Measurements from ENCODE around the gene FMN1. TPM values are rescaled to one million over a fixed set of nuclear protein-coding genes. Genes with fewer than 3 reads are reported as not detected.

FMN1 gene
- total RNA-seq, 1 donor from 2014 or later: 20.1 TPM

GRCh38 chr15:33046329-33046728 is 148.2 kb downstream of the FMN1 start:
- intact Hi-C loops (cut with DNase I): no loop called here
- Histone ChIP-seq H3K27ac (no peak overlapping the region), H3K4me3 (no peak overlapping the region), H3K36me3 (no peaks in the 10 kb centered on the region), H3K9me3 (no peaks in the 10 kb centered on the region), H3K27me3 (no peaks in the 10 kb centered on the region), H3K4me1 (no peaks in the 10 kb centered on the region)
- no peak for TF ChIP-seq POLR2AphosphoS5 (IDR thresholded peaks at IDR 0.05; ENCODE audit: insufficient read depth in 1 of 2, low read depth in 1 of 2)
- no peak for TF ChIP-seq POLR2A (IDR thresholded peaks at IDR 0.05)
- TF ChIP-seq, protein P1, sequence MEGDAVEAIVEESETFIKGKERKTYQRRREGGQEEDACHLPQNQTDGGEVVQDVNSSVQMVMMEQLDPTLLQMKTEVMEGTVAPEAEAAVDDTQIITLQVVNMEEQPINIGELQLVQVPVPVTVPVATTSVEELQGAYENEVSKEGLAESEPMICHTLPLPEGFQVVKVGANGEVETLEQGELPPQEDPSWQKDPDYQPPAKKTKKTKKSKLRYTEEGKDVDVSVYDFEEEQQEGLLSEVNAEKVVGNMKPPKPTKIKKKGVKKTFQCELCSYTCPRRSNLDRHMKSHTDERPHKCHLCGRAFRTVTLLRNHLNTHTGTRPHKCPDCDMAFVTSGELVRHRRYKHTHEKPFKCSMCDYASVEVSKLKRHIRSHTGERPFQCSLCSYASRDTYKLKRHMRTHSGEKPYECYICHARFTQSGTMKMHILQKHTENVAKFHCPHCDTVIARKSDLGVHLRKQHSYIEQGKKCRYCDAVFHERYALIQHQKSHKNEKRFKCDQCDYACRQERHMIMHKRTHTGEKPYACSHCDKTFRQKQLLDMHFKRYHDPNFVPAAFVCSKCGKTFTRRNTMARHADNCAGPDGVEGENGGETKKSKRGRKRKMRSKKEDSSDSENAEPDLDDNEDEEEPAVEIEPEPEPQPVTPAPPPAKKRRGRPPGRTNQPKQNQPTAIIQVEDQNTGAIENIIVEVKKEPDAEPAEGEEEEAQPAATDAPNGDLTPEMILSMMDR (IDR thresholded peaks at IDR 0.05): no peak
- DNase-seq (ENCODE audit: extremely low spot score in 2 of 2): no peak

- Histone ChIP-seq H3K27me3 (no peaks in the 10 kb centered on the region), H3K27ac (no peak overlapping the region), H3K36me3 (no peaks in the 10 kb centered on the region), H3K4me3 (no peak overlapping the region), H3K9me3 (no peaks in the 10 kb centered on the region), H3K4me1 (no peaks in the 10 kb centered on the region)
- TF ChIP-seq, protein P1 (IDR thresholded peaks at IDR 0.05): no peak
- TF ChIP-seq POLR2AphosphoS5 (IDR thresholded peaks at IDR 0.05; ENCODE audit: insufficient read depth in 1 of 2, low read depth in 1 of 2) (no peak), POLR2A (IDR thresholded peaks at IDR 0.05) (no peak)
- no peak for DNase-seq (ENCODE audit: extremely low spot score in 2 of 2)
- intact Hi-C loops (cut with DNase I): no loop called here
Observed at GRCh38 chr15:33045066-33045810, 149.3 kb downstream of the FMN1 start.

- Histone ChIP-seq H3K27ac (no peak overlapping the region), H3K36me3 (no peaks in the 10 kb centered on the region), H3K4me1 (no peaks in the 10 kb centered on the region), H3K9me3 (no peaks in the 10 kb centered on the region), H3K4me3 (no peak overlapping the region), H3K27me3 (no peaks in the 10 kb centered on the region)
- TF ChIP-seq POLR2AphosphoS5 (IDR thresholded peaks at IDR 0.05; ENCODE audit: insufficient read depth in 1 of 2, low read depth in 1 of 2): no peak
- TF ChIP-seq, protein P1 (IDR thresholded peaks at IDR 0.05): no peak
- no peak for DNase-seq (ENCODE audit: extremely low spot score in 2 of 2)
- intact Hi-C loops (cut with DNase I): loop anchor here (5.0 kb wide), 1 partner anchor 648 kb away; no protein-coding TSS in a partner anchor
Observed at GRCh38 chr15:33044598-33044997, 149.9 kb downstream of the FMN1 start.

- H3K36me3 ChIP-seq: no peaks in the 10 kb centered on the region
- no peak for DNase-seq (ENCODE audit: extremely low spot score in 2 of 2)
- no peak overlapping the region for H3K4me3 ChIP-seq
- no peaks in the 10 kb centered on the region for H3K4me1 ChIP-seq
- TF ChIP-seq, protein P1 (IDR thresholded peaks at IDR 0.05): no peak
- TF ChIP-seq POLR2A (IDR thresholded peaks at IDR 0.05): no peak
- TF ChIP-seq POLR2AphosphoS5 (IDR thresholded peaks at IDR 0.05; ENCODE audit: insufficient read depth in 1 of 2, low read depth in 1 of 2): no peak
- intact Hi-C loops (cut with DNase I): loop anchor here (5.0 kb wide), 1 partner anchor 649 kb away; no protein-coding TSS in a partner anchor
- no peak overlapping the region for H3K27ac ChIP-seq
- H3K27me3 ChIP-seq: no peaks in the 10 kb centered on the region
- H3K9me3 ChIP-seq: no peaks in the 10 kb centered on the region
Observed at GRCh38 chr15:33043636-33044035, 150.9 kb downstream of the FMN1 start.

DNA sequence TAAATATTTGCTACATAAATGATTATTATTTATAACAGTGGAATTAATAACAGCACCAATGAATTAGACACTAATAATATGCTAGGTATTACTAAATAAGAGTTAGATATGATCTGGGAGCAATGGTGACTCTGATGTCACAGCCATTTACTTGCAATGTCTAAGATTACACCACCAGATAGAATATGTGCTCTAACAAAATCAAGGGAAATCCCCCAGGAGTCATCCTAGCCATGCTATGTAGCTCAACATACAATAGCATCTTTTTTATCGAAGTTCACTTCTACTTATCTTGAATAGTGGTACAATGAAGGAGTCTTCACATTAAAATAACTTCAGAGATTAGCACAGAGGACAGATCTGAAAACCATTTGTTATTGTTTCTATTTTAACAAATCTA is 154.0 kb downstream of the FMN1 start:
- Histone ChIP-seq H3K4me3 (no peak overlapping the region), H3K4me1 (no peaks in the 10 kb centered on the region), H3K27me3 (no peaks in the 10 kb centered on the region), H3K9me3 (no peaks in the 10 kb centered on the region), H3K27ac (no peak overlapping the region), H3K36me3 (no peaks in the 10 kb centered on the region)
- TF ChIP-seq POLR2AphosphoS5 (IDR thresholded peaks at IDR 0.05; ENCODE audit: insufficient read depth in 1 of 2, low read depth in 1 of 2) (no peak), POLR2A (IDR thresholded peaks at IDR 0.05) (no peak)
- TF ChIP-seq, protein P1 (IDR thresholded peaks at IDR 0.05): no peak
- intact Hi-C loops (cut with DNase I): loop anchor here (5.0 kb wide), 1 partner anchor 652 kb away; no protein-coding TSS in a partner anchor
- no peak for DNase-seq (ENCODE audit: extremely low spot score in 2 of 2)

Measured in vagina (tissue), 2 donors.